ENCODE data around the gene EGR1. TPM values are rescaled to one million over a fixed set of nuclear protein-coding genes. Genes with fewer than 3 reads are reported as not detected.

Gene EGR1
- total and polyA plus RNA-seq, 10 donors, result 2.7 to 138 (median 9.2) TPM

- Histone ChIP-seq H3K27ac (no peak overlapping the region), H3K4me3 (no peak overlapping the region), H3K27me3 (replicated peaks in 1 of 7) (peaks cover 0 to 26% (median 0%) of the 10 kb centered on the region in 7 donors), H3K9me3 (no peaks in the 10 kb centered on the region), H3K4me1 (peaks cover 4 to 18% (median 13%) of the 10 kb centered on the region in 6 donors), H3K36me3 (peaks cover 0 to 29% (median 14%) of the 10 kb centered on the region in 6 donors)
- TF ChIP-seq POLR2AphosphoS5 (IDR thresholded peaks at IDR 0.05), result no peak
- no peak for TF ChIP-seq POLR2A (IDR thresholded peaks at IDR 0.05)
- no peak for DNase-seq
- intact Hi-C loops (cut with DNase I; ENCODE audit: low total_unique reads), result no loop called here
- WGBS, 5 donors, result 86 to 92% (median 91%) methylated on average over 17 of the region's 17 CpGs
These were observed 24.9 kb upstream of the EGR1 start for GRCh38 chr5:138440159-138441073.

GRCh38 chr5:138441221-138441620 lies 24.1 kb upstream of the EGR1 start:
- Histone ChIP-seq H3K27ac (no peak overlapping the region), H3K9me3 (no peaks in the 10 kb centered on the region), H3K27me3 (replicated peaks in 1 of 7) (peaks cover 0 to 26% (median 0%) of the 10 kb centered on the region in 7 donors), H3K4me3 (no peak overlapping the region), H3K4me1 (peaks cover 4 to 18% (median 13%) of the 10 kb centered on the region in 6 donors), H3K36me3 (peaks cover 0 to 21% (median 6%) of the 10 kb centered on the region in 6 donors)
- intact Hi-C loops (cut with DNase I; ENCODE audit: low total_unique reads), result no loop called here
- WGBS, 5 donors, result 76 to 98% (median 93%) methylated on average over 7 to 9 of the region's 9 CpGs; no CpG with 5 or more reads in 1 of the 5 donors
- DNase-seq, result no peak
- no peak for TF ChIP-seq POLR2A (IDR thresholded peaks at IDR 0.05)
- TF ChIP-seq CTCF (IDR thresholded peaks at IDR 0.05 in 8 of 11, conservative IDR thresholded peaks at IDR 0.05 in 3 of 11), result no peak
- no peak for TF ChIP-seq POLR2AphosphoS5 (IDR thresholded peaks at IDR 0.05)

- intact Hi-C loops (cut with DNase I; ENCODE audit: low total_unique reads), result no loop called here
- Histone ChIP-seq H3K36me3 (no peaks in the 10 kb centered on the region), H3K4me3 (no peak overlapping the region), H3K27me3 (replicated peaks in 1 of 7) (peaks cover 0 to 12% (median 0%) of the 10 kb centered on the region in 7 donors), H3K9me3 (no peaks in the 10 kb centered on the region), H3K27ac (no peak overlapping the region), H3K4me1 (peaks cover 0 to 6% (median 4%) of the 10 kb centered on the region in 6 donors)
- no peak for DNase-seq
- 89 to 96% (median 93%) methylated on average over 11 to 13 of the region's 13 CpGs for WGBS, 5 donors
- TF ChIP-seq CTCF (IDR thresholded peaks at IDR 0.05 in 8 of 11, conservative IDR thresholded peaks at IDR 0.05 in 3 of 11), result no peak
- TF ChIP-seq POLR2AphosphoS5 (IDR thresholded peaks at IDR 0.05), result no peak
- TF ChIP-seq POLR2A (IDR thresholded peaks at IDR 0.05), result no peak
These were observed 21.1 kb upstream of the EGR1 start for GRCh38 chr5:138444078-138444773.

GRCh38 chr5:138444774-138445546 lies 20.3 kb upstream of the EGR1 start:
- H3K4me3 ChIP-seq, result no peak overlapping the region
- 86 to 91% (median 89%) methylated on average over 15 to 22 of the region's 22 CpGs for WGBS, 5 donors
- no peak for TF ChIP-seq POLR2A (IDR thresholded peaks at IDR 0.05)
- intact Hi-C loops (cut with DNase I; ENCODE audit: low total_unique reads), result no loop called here
- H3K36me3 ChIP-seq, result no peaks in the 10 kb centered on the region
- no peak overlapping the region for H3K27ac ChIP-seq
- DNase-seq, result peak; percentile 69
- H3K27me3 ChIP-seq (replicated peaks in 1 of 7), result peaks cover 0 to 5% (median 0%) of the 10 kb centered on the region in 7 donors
- no peaks in the 10 kb centered on the region for H3K9me3 ChIP-seq
- H3K4me1 ChIP-seq, result peaks cover 0 to 6% (median 4%) of the 10 kb centered on the region in 6 donors

All from spleen (tissue), 11 donors.